ENCODE results near the gene GNG4. TPM values are rescaled to one million over a fixed set of nuclear protein-coding genes. Genes with fewer than 3 reads are reported as not detected.

The GNG4 gene
- total RNA-seq, 3 donors from 2014 or later: 2.9 to 7.7 (median 4.6) TPM

DNA sequence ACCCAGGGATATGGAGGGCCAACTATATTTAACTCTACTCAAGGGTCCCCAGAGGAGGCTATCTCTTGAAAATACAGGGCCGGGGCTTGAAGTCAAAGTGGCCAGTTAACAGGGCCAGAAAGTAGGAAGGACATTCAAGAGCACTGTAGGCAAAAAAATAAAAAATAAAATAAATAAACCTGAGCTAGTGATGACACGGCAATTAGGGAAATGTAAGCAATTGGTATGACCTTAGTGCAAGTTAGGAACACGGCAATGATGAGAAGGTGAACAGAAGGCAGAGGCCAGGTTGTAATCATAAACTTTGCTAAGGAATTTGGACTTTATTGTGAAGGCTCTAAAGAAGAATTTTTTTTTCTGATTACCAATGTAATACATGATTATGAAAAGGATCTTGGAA is 142.0 kb downstream of the GNG4 start:
- TF ChIP-seq, protein P1, sequence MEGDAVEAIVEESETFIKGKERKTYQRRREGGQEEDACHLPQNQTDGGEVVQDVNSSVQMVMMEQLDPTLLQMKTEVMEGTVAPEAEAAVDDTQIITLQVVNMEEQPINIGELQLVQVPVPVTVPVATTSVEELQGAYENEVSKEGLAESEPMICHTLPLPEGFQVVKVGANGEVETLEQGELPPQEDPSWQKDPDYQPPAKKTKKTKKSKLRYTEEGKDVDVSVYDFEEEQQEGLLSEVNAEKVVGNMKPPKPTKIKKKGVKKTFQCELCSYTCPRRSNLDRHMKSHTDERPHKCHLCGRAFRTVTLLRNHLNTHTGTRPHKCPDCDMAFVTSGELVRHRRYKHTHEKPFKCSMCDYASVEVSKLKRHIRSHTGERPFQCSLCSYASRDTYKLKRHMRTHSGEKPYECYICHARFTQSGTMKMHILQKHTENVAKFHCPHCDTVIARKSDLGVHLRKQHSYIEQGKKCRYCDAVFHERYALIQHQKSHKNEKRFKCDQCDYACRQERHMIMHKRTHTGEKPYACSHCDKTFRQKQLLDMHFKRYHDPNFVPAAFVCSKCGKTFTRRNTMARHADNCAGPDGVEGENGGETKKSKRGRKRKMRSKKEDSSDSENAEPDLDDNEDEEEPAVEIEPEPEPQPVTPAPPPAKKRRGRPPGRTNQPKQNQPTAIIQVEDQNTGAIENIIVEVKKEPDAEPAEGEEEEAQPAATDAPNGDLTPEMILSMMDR (IDR thresholded peaks at IDR 0.05): no peak
- Histone ChIP-seq H3K36me3 (ENCODE audit: low read depth) (no peaks in the 10 kb centered on the region), H3K4me3 (no peak overlapping the region), H3K4me1 (ENCODE audit: low read depth) (peaks cover 15% of the 10 kb centered on the region), H3K9me3 (no peaks in the 10 kb centered on the region)
- intact Hi-C loops (cut with DNase I, micrococcal nuclease): loop anchor here in 1 of 2 donors (10.0 kb wide), 1 partner anchor 467 kb away; no protein-coding TSS in a partner anchor
- ATAC-seq (no peak), DNase-seq (no peak)

- H3K4me3 ChIP-seq: peak overlapping the region; percentile 60
- TF ChIP-seq, protein P1 (IDR thresholded peaks at IDR 0.05): peak; percentile 93
- ATAC-seq: peak; percentile 92
- H3K36me3 ChIP-seq (ENCODE audit: low read depth): no peaks in the 10 kb centered on the region
- intact Hi-C loops (cut with DNase I, micrococcal nuclease): loop anchor here in 1 of 2 donors (10.0 kb wide), 1 partner anchor 470 kb away; no protein-coding TSS in a partner anchor
- H3K4me1 ChIP-seq (ENCODE audit: low read depth): peaks cover 23% of the 10 kb centered on the region
- peak; percentile 99 to 100 (median 100) for DNase-seq
- H3K9me3 ChIP-seq: no peaks in the 10 kb centered on the region
Observed at GRCh38 chr1:235504494-235505222, 144.9 kb downstream of the GNG4 start.

DNA sequence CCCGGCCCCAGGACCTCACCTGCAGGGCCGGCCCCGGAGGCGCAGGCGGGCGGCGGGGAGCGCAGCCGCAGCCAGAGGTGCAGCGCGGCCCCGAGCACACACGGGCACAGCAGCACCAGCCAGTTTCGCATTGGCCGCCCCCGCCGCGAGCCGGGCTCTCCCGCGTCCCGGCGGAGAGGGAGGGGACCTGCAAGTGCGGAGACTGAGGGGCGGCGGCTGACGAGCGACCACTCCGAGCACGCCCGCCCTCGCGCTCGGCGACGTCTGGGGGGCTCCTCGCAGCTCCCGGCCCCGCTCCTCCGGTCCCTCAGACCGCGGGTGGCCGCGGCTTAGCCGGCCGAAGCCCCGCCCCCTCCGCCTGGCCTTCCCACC is 145.5 kb downstream of the GNG4 start, which contains the start of gene B3GALNT2:
Gene B3GALNT2 (minus strand): TSS at position 331 of the 372 bp plus-strand sequence. CDS start 200 bp downstream, at position 131.
- Histone ChIP-seq H3K4me3 (peak within 1 kb of the TSS; percentile 60), H3K9me3 (no peaks in the 10 kb centered on the region), H3K36me3 (ENCODE audit: low read depth) (no peaks in the 10 kb centered on the region), H3K4me1 (ENCODE audit: low read depth) (peaks cover 23% of the 10 kb centered on the region)
- ATAC-seq (peak; percentile 62), DNase-seq (no peak)
- intact Hi-C loops (cut with DNase I, micrococcal nuclease): loop anchor here in 1 of 2 donors (10.0 kb wide), 1 partner anchor 471 kb away; no protein-coding TSS in a partner anchor
- TF ChIP-seq, protein P1 (IDR thresholded peaks at IDR 0.05): no peak

DNA sequence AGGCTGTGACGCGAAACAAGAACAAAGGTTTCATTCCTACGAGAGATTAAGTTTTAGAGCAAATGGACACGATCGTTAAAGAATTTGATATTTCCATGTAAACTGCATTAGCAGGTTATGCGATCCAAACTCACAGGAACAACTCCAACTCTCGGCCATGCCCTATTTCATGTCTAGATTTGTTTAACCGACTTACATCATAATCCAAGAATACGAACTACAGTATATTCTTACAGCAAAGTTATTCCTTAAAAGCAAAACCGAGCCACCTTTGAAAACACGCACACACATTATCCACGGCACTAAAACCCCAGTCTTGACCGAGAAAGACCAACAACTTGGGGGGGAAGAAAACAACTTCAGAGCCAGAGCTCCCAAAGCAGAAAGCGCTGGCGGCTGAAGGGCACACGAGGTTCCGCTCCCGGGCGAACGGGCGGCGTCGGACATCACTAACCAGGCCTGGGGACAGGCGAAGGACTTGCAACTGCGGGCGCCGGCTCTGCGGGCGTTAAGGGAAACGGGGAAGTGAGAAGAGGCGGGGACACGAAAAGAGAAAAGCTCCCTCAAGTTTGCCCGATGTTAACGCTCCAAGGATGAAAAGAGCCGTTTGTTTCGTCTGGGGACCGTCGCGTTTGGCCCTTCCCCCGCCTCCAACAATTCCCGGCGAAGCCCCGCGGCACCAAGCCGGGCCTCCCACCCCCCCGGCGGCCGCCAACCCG is 146.0 kb downstream of the GNG4 start:
- ATAC-seq: peak; percentile 14
- TF ChIP-seq, protein P1 (IDR thresholded peaks at IDR 0.05): no peak
- peak; percentile 60 to 74 (median 74) for DNase-seq
- peaks cover 23% of the 10 kb centered on the region for H3K4me1 ChIP-seq (ENCODE audit: low read depth)
- H3K36me3 ChIP-seq (ENCODE audit: low read depth): no peaks in the 10 kb centered on the region
- no peaks in the 10 kb centered on the region for H3K9me3 ChIP-seq
- H3K4me3 ChIP-seq: peak overlapping the region; percentile 60
- intact Hi-C loops (cut with DNase I, micrococcal nuclease): loop anchor here in 1 of 2 donors (10.0 kb wide), 1 partner anchor 471 kb away; no protein-coding TSS in a partner anchor

DNA sequence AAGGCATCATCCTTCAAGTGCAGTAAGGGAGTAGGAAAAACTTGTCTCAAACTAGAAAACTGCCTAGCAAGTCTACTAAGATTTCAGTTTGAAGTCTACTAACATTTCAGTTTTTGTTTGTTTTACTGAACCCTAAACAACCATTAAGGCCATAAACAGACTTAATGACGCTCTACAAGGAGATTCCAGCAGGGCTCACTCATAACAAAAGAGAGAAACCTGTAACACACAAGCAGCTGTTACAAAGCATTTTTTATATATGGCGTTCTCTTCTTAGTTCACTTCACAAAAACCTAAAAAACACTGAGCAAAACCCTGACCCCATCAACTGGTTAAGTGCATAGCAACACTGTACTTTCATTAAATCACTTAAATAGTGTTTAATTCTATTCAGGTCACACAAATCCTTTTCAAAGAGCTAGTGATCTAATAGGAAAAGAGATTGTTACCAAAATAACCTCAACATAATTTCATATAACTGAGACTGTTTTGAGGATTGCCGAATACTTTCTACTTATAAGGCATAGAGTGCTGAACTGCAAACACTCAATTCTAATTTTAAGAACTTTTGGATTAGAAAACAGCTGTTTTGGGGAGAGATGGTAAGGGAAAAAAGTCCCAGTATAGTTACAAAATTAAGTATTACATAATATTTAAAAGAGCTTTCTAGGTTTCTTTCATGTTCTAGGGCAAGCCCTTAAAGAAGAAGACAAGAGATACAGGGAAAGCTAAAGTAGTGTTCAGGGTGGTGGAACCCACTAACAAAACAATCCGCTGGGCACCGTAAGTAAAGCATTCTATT is 146.8 kb downstream of the GNG4 start:
- Histone ChIP-seq H3K9me3 (no peaks in the 10 kb centered on the region), H3K4me3 (peak overlapping the region; percentile 60), H3K4me1 (ENCODE audit: low read depth) (peaks cover 23% of the 10 kb centered on the region), H3K36me3 (ENCODE audit: low read depth) (no peaks in the 10 kb centered on the region)
- DNase-seq: no peak
- TF ChIP-seq, protein P1 (IDR thresholded peaks at IDR 0.05): no peak
- no peak for ATAC-seq
- intact Hi-C loops (cut with DNase I, micrococcal nuclease): loop anchor here in 1 of 2 donors (10.0 kb wide), 1 partner anchor 472 kb away; no protein-coding TSS in a partner anchor
